Activated CD8-positive, alpha-beta memory T cell treated with anti-CD3 and anti-CD28 coated beads, Interleukin-2, amount 50 U/mL, for 1 hour (primary cell): ENCODE results near the gene CIBAR2.
"Not testable (repeated sequence)": the region's sequence is repeated elsewhere in the genome, so short reads cannot be mapped to it uniquely, and the experiment has no call there.

Experiments used
- DNase-seq: peaks from one replicate; pipeline ENCODE4 v3.0.0-alpha.2; 2020; ENCODE audit errors: extremely low read depth

CIBAR2 gene

GRCh38 chr16:85062845-85063244 lies 49.4 kb downstream of the CIBAR2 start:
- DNase-seq: no peak

GRCh38 chr16:85062323-85062722 lies 49.9 kb downstream of the CIBAR2 start:
- no peak for DNase-seq

GRCh38 chr16:85061566-85061965 lies 50.7 kb downstream of the CIBAR2 start:
- DNase-seq: no peak

GRCh38 chr16:85058909-85059308 lies 53.4 kb downstream of the CIBAR2 start:
- DNase-seq: no peak

- DNase-seq: no peak
These were observed 54.3 kb downstream of the CIBAR2 start for GRCh38 chr16:85057948-85058347.

- DNase-seq: no peak
These were observed 54.9 kb downstream of the CIBAR2 start for GRCh38 chr16:85057212-85057889.

- DNase-seq: no peak
These were observed 56.0 kb downstream of the CIBAR2 start for GRCh38 chr16:85056211-85056748.

GRCh38 chr16:85055493-85056210 lies 56.6 kb downstream of the CIBAR2 start:
- peak; percentile 38 for DNase-seq

- no peak for DNase-seq
These were observed 57.3 kb downstream of the CIBAR2 start for GRCh38 chr16:85054948-85055492.

- DNase-seq: not testable (repeated sequence)
These were observed 58.0 kb downstream of the CIBAR2 start for GRCh38 chr16:85054321-85054720.

- DNase-seq: no peak
These were observed 59.7 kb downstream of the CIBAR2 start for GRCh38 chr16:85052536-85052935.

- DNase-seq: no peak
These were observed 60.6 kb downstream of the CIBAR2 start for GRCh38 chr16:85051683-85052082.

GRCh38 chr16:85051067-85051581 lies 61.1 kb downstream of the CIBAR2 start:
- DNase-seq: no peak

- no peak for DNase-seq
These were observed 62.5 kb downstream of the CIBAR2 start for GRCh38 chr16:85049706-85050305.

GRCh38 chr16:85048921-85049562 lies 63.2 kb downstream of the CIBAR2 start:
- no peak for DNase-seq
